NCI-H446 (cell line): Measurements from ENCODE around the gene RILPL1.
"Not testable (repeated sequence)": the region's sequence is repeated elsewhere in the genome, so short reads cannot be mapped to it uniquely, and the experiment has no call there.

Experiments used
- DNase-seq, 2 experiments: peaks; one replicate each; lab custom pipeline; 2025; lab: John Stamatoyannopoulos, UW

The RILPL1 gene, protein sequence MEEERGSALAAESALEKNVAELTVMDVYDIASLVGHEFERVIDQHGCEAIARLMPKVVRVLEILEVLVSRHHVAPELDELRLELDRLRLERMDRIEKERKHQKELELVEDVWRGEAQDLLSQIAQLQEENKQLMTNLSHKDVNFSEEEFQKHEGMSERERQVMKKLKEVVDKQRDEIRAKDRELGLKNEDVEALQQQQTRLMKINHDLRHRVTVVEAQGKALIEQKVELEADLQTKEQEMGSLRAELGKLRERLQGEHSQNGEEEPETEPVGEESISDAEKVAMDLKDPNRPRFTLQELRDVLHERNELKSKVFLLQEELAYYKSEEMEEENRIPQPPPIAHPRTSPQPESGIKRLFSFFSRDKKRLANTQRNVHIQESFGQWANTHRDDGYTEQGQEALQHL

DNA sequence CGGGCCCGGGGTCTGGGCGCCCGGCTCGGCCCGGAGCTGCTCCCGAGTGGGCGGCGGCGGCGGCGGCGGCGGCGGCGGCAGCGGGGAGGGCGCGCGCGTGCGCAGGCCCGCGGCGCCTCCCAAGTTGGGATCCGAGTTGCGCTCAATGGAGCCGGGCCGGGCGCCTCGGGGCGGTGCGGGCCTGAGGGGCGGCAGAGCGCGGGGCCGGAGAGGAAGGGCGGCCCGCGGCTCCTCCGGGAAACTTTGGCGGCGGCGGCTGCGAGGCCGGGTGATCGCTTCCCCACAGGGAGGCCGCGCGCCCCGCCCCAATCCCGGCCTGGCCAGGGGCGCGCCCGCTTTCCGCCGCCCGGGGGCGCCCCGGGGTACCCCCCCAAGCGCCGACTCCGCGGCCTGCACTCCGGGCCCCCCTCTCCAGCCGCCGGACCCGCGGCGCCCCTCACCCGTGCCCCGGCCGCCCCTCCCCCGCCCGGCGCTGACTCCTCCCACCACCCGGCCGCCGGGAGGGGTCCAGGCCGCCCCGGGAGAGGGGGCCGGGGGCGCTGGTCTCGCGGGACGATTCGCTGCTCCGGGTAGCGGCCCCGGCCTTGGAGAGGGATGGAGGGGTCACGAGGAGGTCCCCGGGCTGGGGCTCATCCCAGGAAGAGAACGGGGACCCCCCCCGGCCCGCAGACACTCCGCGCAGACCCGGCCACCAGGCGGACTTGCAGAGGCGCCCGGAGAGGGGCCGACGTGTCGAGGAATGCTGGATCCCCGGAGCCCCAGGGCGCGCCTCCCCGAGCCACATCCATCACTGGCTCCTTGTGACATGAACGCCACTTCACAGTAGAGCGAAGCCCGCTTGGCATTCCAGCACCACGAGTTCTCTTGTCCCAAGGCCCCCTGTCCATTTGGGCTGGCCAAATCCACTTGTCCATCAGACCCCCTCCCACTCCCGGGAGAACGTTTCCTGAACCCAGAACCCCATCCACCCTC is at the start of gene RILPL1:
Gene RILPL1 (minus strand): TSS at position 48 of the 972 bp plus-strand sequence. CDS start 237 bp downstream, outside the sequence.
- peak in 1 of 2 experiments; percentile 53 for DNase-seq

DNA sequence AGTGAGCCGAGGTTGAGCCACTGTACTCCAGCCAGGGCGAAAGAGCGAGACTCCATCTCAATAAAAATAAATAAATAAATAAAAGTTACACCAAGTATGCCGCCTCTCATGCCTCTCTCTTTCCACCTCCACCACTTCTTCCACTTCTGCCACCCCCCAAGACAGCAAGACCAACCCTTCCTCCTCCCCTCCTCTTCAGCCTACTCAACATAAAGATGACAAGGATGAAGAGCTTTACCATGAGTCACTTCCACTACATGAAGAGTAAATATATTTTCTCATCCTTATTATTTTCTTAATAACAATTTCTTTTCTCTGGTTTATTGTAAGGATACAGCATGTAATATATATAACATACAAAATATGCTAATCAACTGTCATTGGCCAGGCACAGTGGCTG is 47.3 kb upstream of the RILPL1 start:
- DNase-seq = no peak

DNA sequence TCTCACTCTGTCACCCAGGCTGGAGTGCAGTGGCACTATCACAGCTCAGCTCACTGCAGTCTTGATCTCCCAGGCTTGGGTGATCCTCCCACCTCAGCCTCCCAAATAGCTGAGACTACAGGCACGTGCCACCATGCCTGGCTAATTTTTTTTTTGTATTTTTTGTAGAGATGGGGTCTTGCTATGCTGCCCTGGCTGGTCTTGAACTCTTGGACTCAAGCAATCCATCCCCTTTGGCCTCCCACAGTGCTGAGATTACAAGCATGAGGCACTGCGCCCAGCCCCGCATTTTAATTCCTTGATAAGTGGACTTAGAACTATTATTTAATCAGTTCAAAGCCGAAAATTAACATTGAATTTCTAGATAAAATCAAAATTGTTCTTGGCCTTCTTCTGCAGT is 45.3 kb upstream of the RILPL1 start:
- not testable (repeated sequence) for DNase-seq

DNA sequence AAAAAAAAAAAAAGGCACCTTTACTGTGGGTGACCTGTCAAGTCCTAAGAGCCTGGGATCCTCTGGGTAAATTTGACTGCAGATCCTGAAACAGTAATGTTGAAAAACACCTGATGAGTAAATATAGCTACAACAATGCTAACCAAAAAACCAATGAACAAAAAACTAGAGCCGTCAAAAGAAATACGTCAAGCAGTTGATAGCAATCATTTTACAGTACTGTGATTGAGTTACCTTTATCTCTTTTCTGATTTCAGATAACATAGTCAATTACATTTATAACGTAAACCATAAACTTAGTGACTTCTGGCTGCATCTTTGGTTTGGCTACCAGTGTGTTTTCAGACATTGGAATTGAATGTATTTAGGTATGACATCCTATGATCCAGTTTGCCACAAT is 44.7 kb upstream of the RILPL1 start:
- DNase-seq = no peak

DNA sequence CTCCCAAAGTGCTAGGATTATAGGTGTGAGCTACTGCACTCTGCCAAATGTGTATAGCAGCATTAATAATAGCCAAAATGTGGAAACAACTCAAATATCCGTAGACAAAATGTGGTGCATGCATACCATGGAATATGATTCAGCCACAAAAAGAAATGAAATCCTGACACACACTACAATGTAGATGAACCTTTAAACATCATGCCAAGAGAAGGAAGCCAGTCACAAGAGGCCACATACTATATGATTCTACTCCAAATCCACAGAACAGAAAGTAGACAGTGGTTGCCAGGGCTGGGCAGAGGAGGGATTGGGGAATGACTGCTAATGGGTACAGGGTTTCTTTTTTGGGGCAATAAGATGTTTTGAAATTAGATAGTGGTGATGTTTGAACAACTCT is 43.1 kb upstream of the RILPL1 start:
- DNase-seq = no peak

DNA sequence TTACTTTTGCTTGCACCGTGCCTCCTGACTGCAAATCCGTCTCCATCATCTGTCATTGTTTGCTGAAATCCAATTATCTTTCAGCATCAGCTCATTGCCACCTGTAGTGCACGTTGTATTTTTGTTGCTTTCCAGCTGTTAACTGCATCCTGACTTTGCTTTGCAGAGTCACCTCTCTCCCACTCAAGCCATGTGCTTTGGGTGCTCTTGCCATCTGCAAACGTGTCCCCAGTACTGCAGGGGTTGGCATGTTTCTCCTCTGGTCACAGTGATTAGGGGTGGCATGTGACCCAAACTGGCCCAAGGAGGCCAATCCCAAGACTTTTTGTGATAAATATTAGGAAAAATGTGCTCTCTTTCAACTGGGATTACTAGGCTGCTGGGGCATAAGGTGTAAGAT is 40.4 kb upstream of the RILPL1 start:
- DNase-seq = no peak

DNA sequence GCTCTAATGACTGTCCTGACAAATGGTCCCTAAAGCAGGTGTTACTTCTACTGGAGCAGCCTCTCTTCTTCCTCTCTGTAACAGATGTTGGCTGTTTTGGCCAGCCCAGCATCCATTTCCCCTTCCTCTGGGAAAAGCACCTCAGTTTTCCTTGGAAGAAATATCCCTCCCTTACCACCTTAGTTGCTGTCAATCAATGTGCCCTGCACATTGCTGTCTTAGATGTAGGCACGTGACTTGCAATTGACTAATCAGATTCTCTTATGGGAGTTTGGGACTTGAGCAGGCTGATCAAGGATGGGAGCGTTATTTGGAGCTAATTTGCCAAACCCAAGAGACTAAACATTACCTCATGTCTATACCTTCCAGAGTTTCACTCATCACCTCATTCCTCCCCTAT is 38.9 kb upstream of the RILPL1 start:
- no peak for DNase-seq

DNA sequence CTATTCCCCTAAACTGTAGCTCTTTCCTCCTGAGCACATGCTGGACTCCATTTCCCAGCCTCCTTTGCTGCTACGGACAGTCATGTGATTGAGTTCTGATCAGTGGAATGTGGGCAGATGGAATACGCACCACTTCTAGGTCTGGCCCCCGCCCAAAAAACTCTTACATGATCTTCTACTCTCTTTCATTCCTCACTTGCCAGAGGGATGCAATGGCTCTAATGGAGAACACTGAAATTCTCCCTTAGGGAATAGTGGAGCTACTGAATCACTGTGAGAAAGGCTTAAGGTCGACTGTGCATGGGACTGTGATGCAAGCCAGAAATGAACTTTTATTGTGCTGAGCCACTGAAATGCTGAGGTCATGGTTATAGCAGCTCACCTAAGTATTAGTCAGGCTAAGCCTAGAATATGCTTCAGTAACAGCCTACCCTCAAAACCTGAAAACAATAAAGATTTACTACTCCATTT is 37.9 kb upstream of the RILPL1 start:
- DNase-seq = peak; percentile 20 to 52

DNA sequence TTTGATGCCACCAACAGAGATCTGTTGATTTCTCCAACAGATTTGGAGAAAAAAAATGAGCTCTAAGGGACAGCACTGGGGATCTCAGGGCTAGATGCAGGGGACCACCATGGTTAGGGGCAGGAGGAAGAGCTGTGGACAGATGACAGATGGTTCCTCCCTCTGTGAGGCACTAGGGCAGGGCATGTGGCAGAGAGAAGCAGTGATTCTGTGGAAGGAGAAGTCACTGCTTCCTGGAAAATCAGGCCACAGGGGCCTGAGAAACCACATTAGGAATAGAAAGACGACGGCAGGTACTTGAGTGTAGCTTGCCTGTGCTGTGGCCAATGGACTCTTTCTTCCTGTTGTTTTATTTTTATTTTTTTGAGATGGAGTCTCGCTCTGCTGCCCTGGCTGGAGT is 25.9 kb upstream of the RILPL1 start:
- DNase-seq = no peak

DNA sequence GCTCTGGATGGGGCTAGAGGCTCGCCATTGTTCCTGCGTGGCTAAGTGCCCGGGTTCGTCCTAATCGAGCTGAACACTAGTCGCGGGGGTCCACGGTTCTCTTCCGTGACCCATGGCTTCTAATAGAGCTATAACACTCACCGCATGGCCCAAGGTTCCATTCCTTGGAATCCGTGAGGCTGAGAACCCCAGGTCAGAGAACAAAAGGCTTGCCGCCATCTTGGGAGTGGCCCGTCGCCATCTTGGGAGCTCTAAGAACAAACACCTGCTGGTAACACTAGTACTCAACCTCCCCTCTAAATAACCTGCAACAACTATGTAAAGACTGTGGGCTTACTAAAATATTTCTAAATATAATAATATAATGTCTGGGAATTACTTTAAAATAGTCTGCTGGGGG is 25.0 kb upstream of the RILPL1 start:
- not testable (repeated sequence) for DNase-seq

DNA sequence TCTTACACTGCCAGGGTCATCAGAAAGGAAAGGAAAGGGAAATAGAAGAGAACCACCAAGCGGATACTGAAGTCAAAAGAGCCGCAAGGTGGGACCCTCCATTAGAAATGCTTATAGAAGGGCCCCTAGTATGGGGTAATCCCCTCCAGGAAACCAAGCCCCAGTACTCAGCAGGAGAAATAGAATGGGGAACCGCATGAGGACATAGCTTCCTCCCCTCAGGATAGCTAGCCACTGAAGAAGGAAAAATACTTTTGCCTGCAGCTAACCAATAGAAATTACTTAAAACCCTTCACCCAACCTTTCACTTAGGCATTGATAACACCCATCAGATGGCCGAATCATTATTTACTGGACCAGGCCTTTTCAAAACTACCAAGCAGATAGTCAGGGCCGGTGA is 21.3 kb upstream of the RILPL1 start:
- not testable (repeated sequence) for DNase-seq

DNA sequence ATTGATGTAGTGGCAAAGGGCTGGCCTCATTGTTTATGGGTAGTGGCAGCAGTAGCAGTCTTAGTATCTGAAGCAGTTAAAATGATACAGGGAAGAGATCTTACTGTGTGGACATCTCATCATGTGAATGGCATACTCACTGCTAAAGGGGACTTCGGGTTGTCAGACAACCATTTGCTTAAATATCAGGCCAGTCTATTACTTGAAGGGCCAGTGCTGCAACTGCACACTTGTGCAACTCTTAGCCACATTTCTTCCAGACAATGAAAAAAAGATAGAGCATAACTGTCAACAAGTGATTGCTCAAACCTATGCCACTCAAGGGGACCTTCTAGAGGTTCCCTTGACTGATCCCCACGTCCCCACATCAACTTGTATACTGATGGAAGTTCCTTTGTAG is 20.6 kb upstream of the RILPL1 start:
- not testable (repeated sequence) for DNase-seq

DNA sequence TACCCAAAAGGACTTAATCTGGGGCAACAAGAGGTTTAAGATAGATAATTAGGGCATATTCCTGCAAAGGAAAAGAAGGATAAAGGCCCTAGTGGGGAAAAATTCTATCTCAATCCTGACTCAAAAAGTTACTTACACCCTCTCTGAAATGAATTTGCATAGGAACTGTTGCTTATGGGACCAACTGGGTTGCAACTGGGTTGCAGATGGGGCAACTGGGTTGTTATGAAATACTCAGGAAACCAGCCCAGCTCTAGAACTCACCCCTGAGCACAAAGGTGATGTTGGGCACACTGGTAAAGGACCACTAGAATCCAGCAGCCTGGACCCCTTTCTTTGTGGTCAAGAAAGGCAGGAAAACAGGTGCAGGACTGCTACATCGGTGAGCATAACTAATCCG is 17.2 kb upstream of the RILPL1 start:
- no peak for DNase-seq

DNA sequence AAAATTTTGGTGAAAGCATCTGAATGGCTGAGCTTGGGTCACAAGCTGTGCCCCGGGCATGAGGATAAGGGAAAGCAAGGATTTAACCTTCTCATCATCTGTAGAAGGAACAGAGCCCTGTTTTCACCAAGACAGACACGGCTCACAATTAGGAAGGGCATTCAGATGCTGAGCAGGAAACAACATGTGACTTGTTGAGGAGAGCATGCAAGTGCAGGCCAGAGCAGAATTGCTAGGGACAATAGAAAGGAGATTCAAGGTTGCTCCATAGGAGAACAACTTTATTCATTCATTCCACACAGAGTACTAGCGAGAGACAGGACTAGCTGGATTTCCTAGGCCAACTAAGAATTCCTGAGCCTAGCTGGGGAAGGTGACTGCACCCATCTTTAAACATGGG is 14.6 kb upstream of the RILPL1 start:
- DNase-seq = no peak

DNA sequence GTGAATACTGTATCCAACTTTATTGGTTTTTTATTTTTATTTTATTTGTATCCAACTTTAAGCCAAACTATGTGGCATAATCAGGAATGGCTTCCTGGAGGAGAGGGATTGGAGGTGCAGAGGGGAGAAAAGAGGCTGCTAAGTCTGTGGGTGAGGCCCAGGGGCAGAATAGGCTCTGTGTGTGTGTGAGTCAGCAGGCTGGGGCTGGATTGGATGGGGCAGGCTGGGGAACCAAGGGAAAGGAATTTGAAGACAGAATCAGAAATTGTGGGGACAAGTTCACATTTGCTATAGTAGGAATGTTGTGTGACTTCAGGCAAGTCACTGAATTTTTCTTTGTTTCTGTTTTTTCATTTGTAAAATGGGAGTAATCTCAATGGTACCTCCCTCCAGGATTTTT is 12.8 kb upstream of the RILPL1 start:
- DNase-seq = no peak

DNA sequence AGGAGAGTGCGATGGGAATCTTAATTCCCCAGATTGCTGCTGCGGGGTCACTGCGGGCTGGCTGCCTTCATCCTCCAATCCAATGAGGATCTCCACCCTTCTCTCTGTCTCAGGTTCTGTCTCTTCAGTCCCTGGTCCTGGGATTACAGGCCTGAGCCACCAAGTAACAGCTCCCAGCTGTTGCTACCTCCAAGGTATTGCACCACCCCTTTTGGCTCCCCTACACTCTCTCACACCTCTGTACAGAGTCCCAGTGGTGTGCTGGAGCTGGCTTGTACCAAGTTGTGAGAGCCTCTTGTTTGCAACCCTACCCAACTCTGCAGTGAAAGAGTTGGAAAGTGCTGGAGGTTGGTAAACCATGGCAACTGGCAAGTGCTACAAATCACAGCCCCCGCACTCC is 10.0 kb upstream of the RILPL1 start:
- DNase-seq = no peak

DNA sequence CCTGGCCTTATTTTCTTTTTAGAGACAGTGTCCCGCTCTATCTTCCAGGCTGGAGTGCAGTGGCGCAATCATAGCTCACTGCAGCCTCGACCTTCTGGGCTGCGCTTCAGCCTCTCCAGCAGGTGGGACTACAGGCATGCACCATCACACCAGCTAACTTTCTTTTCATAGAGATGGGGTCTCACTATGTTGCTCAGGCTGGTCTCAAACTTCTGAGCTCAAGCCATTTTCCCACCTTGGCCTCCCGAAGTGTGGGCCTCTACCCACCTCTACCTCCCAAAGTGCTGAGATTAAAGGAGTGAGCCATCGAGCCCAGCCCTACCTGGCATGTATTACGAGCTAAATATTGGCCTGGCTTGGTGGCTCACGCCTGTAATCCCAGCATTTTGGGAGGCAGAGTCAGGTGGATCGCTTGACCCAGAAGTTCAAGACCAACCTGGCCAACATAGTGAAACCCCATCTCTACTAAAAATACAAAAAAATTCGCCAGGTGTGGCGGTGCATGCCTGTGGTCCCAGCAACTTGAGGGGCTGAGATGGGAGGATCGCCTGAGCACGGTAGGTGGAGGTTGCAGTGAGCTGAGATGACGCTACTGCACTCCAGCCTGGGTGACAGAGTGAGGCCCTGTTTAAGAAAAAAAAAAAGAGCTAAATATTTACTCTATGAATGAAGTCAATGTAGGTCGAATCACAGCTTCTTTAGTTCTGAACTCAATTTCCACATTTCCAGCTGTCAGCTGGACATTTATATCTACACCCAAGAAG is 7.6 kb upstream of the RILPL1 start:
- DNase-seq = no peak

DNA sequence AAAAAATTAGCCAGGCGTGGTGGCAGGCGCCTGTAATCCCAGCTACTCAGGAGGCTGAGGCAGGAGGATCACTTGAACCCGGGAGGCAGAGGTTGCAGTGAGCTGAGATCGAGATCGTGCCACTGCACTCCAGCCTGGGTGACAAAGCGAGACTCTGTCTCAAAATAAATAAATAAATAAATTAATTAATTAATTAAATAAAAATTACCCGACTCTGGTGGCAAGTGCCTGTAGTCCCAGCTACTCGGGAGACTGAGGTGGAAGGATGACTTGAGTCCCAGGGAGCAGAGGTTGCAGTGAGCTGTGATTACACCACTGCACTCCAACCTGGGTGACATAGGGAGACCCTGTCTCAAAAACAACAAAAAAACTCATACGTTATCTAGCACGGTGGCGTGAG is 2.4 kb upstream of the RILPL1 start:
- not testable (repeated sequence) for DNase-seq

DNA sequence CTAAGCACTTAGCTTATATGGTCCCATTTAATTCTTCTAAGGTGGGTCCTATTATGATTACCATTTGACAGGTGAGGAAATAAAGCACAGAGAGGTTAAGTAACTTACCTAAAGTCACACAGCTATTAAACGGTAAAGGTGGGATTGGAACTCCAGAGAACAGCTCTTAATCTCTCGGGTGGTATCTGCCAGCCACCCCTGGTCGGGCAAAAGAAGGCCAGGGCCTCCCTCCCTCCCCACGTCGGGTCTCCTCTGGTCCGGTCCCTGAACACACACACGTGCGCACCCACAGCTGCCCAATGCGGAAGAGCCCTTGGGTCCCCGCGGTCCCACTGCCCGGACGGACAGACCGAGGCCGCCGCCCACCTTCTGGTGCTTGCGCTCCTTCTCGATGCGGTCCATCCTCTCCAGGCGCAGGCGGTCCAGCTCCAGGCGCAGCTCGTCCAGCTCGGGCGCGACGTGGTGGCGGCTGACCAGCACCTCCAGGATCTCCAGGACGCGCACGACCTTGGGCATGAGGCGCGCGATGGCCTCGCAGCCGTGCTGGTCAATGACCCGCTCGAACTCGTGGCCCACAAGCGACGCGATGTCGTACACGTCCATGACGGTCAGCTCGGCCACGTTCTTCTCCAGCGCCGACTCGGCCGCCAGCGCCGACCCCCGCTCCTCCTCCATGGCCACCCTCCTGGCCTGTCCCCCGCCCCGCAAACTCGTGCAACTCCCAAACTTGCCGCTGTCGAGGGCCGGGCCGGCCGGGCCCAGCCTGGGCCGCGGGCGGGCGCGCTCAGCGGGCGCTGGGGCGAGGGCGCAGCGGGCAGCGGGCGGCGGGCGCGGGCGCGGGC is 490 bp downstream of the RILPL1 start:
- no peak for DNase-seq

DNA sequence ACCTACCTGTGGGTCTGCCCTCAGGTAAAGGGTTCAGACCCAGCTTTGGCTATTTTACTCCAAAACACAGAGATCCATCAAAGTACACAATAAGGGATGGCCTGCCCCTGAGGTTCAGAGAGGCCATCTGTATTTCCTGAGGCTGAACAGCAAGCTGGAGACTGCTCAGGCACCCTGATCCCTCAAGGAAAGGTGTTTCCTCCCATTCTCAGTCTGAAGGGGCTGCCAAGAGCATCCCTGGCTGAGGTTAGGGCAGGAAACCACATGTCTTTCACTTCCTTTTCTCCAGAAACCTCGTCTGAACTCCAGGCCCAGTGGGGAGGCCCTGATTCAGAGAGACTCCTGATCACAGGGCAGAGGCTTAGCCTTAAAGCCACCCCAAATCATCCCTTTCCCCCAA is 1.5 kb downstream of the RILPL1 start:
- DNase-seq = no peak

DNA sequence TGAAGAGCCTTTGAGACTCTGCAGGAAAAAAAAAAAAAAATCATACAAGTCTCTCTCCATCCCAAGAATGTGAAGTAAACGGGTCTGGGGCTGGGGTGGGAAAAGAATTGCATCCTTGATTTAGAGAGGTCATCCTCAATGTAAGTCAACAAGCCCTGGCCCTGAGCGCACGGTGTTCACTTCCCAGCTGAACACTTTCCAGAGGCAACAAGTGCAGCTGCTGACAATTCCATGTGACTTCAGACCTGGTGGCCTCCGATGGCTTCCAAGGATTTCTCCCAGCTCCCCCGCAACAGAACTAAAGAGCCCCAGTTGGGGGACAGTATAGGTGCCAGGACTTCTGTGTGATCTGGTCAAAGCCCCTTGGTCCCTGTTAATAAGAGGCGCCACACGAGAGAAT is 2.4 kb downstream of the RILPL1 start:
- no peak for DNase-seq
